Suppressor macrophage treated with lipopolysaccharide for 1 hour (primary cell): ENCODE results near the gene C22orf23.

Experiments
- DNase-seq, 3 donors: peaks; one replicate each; pipeline ENCODE4 v3.0.0-alpha.2; 2020 to 2022

The C22orf23 gene

GRCh38 chr22:37896939-37897338 lies 56.5 kb downstream of the C22orf23 start:
- no peak for DNase-seq

DNA sequence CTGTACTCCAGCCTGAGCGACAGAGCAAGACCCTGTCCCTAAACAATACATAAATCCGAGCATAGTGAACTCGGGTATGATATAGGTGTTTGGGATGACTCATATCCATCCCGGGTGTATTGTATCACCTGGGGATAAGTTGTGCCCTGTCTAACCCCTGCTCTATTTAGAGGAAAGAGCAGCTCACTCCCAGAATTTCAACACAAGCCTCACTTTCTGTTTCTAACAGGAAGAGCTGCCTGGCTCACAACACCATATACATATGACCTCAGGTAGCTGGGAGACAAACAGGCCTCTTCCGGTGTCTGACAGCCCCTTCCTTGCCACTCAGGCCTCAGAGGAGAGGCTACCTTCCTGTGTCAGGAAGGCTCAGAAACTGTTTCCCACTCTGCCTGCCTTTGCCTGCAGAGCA lies 57.2 kb downstream of the C22orf23 start:
- peak; percentile 25 to 46 (median 45) for DNase-seq

DNA sequence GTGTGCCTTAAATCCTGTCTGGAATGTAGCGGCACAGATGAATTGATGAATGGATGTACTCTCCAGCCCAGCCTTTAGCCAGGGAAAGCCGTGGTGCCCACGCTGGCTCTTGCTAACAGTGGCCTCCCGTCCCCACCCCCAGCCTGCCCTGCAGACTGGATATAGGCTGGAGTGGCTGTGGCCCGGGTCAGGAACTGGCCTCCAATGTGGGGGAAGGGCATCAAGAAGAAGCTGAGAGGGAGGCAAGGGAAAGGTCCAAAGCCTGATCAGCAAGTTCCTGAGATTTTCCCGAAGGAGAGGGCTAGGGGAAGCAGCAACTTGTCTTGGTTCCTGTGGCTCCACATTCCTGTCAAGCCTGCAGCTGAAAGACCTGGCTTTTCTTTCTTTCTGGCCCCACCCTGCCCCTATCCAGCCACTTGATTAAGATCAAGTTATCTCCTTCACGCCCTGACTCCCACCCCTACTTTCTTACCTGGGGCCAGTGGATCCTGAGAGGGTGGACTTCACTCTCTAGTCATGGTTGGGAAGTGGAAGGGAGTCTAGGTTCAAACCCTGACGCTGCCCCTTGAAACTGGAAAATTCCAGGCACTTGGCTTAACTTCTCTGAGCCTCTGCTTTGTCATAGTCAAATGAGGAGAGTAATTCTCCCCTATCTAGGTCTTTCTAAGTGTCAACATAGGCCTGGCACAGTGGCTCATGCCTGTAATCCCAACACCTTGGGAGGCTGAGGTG lies 58.3 kb downstream of the C22orf23 start:
- no peak for DNase-seq

DNA sequence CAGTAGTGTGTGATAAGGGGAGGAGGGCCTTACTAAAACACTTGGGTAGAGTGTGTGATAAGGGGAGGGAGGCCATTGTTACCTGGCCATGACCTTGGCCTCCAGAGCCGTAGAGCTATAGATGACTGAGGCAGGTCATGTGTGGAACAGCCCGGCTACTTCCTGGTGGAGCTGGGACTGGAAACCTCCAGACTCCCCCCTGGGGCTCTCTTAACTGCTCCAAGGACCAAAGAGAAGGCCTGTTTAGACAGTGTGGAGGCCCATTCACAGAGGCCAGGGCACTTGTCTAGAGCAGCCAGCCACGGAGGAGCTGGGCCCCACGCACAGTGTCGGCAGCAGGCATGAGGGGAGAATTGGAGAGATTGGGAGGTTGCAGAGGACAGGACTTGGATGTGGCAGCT lies 59.8 kb downstream of the C22orf23 start:
- no peak for DNase-seq
